ENCODE data around the gene GRIA2. TPM values are rescaled to one million over a fixed set of nuclear protein-coding genes. Genes with fewer than 3 reads are reported as not detected.

Gene GRIA2
- total and polyA plus RNA-seq, 7 experiments from 2014 or later, result not detected

DNA sequence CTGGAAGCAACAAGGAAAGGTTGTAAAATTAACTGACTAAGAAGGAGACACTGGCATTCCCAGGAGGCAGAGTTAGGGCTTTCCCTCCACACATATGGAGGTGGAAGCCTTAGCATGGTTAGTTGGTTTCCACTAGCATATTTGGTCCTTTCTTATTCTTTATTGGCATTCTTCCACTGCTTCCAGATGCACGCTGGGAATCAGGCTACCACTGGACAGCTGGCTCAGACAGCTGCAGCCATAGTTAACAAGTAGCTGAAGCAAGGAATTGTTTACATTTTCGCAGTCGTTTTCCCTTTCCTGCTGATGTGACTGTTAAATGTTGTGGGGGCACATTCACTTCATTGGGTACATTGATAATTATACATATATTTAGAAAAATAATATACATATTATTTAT lies 169.2 kb downstream of the GRIA2 start:
- Mint-ChIP-seq H3K9me3 (peaks cover 0 to 10% (median 3%) of the 10 kb centered on the region in 11 donors), H3K36me3 (no peaks in the 10 kb centered on the region), H3K4me1 (no peaks in the 10 kb centered on the region), H3K4me3 (no peak overlapping the region), H3K27ac (no peak overlapping the region), H3K27me3 (no peaks in the 10 kb centered on the region)
- ChIA-PET CTCF (no interaction called here), POLR2A (no interaction called here)
- H3K27ac ChIP-seq (ENCODE audit: low read depth, low read length), result no peak overlapping the region
- H3K27me3 ChIP-seq (ENCODE audit: control insufficient read depth in 2 of 2, insufficient read depth in 2 of 2, low read length in 2 of 2), result no peaks in the 10 kb centered on the region
- H3K36me3 ChIP-seq (ENCODE audit: control insufficient read depth in 2 of 3, insufficient read depth in 3 of 3, low read length in 3 of 3), result no peaks in the 10 kb centered on the region
- intact Hi-C loops (cut with micrococcal nuclease), result no loop called here
- no peak for DNase-seq
- no peaks in the 10 kb centered on the region for H3K9me3 ChIP-seq (ENCODE audit: control insufficient read depth in 2 of 3, low read length in 3 of 3)
- ATAC-seq, result no peak
- no peaks in the 10 kb centered on the region for H3K4me1 ChIP-seq (ENCODE audit: control insufficient read depth in 2 of 2, insufficient read depth in 2 of 2, low read length in 2 of 2)
- no peak overlapping the region for H3K4me3 ChIP-seq (ENCODE audit: low read length)

DNA sequence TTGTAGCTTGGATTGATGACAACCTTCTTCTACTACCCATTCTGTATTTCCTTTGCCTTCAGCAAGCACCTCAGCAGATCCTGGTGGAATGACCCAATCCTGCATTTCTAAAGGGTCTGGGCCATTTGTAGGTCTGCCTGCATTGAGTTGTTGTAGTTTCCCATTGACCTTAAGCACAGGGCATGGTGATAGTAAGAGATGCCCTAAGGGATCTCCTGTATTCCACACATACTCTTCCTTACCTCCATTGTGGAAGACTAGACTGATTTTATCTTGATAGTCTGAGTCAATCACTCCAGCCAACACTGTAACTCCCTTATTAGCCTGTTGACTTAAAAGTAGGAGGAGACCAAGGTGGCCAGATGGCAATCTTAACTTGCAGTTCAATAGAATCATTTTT lies 184.5 kb downstream of the GRIA2 start:
- intact Hi-C loops (cut with micrococcal nuclease), result no loop called here
- ChIA-PET POLR2A (no interaction called here), CTCF (no interaction called here)
- Mint-ChIP-seq H3K4me1 (no peaks in the 10 kb centered on the region), H3K27me3 (no peaks in the 10 kb centered on the region), H3K36me3 (no peaks in the 10 kb centered on the region), H3K9me3 (peaks cover 0 to 14% (median 5%) of the 10 kb centered on the region in 11 donors), H3K4me3 (no peak overlapping the region), H3K27ac (no peak overlapping the region)
- ATAC-seq, result no peak
- no peak for DNase-seq
- no peak overlapping the region for H3K27ac ChIP-seq (ENCODE audit: low read depth, low read length)
- no peaks in the 10 kb centered on the region for H3K27me3 ChIP-seq (ENCODE audit: control insufficient read depth in 2 of 2, insufficient read depth in 2 of 2, low read length in 2 of 2)
- no peak overlapping the region for H3K4me3 ChIP-seq (ENCODE audit: low read length)
- H3K36me3 ChIP-seq (ENCODE audit: control insufficient read depth in 2 of 3, insufficient read depth in 3 of 3, low read length in 3 of 3), result no peaks in the 10 kb centered on the region
- H3K4me1 ChIP-seq (ENCODE audit: control insufficient read depth in 2 of 2, insufficient read depth in 2 of 2, low read length in 2 of 2), result no peaks in the 10 kb centered on the region
- no peaks in the 10 kb centered on the region for H3K9me3 ChIP-seq (ENCODE audit: control insufficient read depth in 2 of 3, low read length in 3 of 3)

Other genes starting within 250 kb of the GRIA2 start
- gene PDGFC, start 248.9 kb upstream of the GRIA2 start, total RNA-seq, result 1 to 10 TPM in 2 of 5 experiments, under 1 TPM in 1, not detected in 2; 0.19 to 2.0 (median 1.2) TPM
- gene PDGFC, start 248.9 kb upstream of the GRIA2 start, polyA plus RNA-seq, result not detected
- not detected for gene GLRB, start 144.6 kb upstream of the GRIA2 start, total RNA-seq
- not detected for gene GLRB, start 144.6 kb upstream of the GRIA2 start, polyA plus RNA-seq

All from naive thymus-derived CD4-positive, alpha-beta T cell (primary cell).